Right cardiac atrium (tissue), 5 donors: ENCODE measurements around the gene HAUS1. TPM values are rescaled to one million over a fixed set of nuclear protein-coding genes. Genes with fewer than 3 reads are reported as not detected.

ENCODE experiments used
- ATAC-seq, 2 donors: fragments of 200-7000 bp; cut with Tn5 transposase; one replicate each; pipeline versions ENCODE4 v1.8.0 to v1.9.1; 2020; ENCODE audit warnings: moderate library complexity in 2 of 2, mild to moderate bottlenecking in 1 of 2
- DNase-seq, 3 donors: peaks; one replicate each; pipeline ENCODE4 v3.0.0-alpha.2; 2020
- H3K27ac ChIP-seq: one replicate; pipeline ENCODE4 v1.5.1; 2013; ENCODE audit warnings: mild to moderate bottlenecking, low read length, control low read depth, moderate library complexity
- H3K27me3 ChIP-seq: one replicate; pipeline ENCODE4 v1.6.1; 2013; ENCODE audit not compliant: control insufficient read depth, insufficient read depth
- H3K4me1 ChIP-seq: one replicate; pipeline ENCODE4 v1.6.1; 2013; ENCODE audit warnings: low read length; ENCODE audit not compliant: control insufficient read depth, insufficient read depth
- H3K4me3 ChIP-seq: one replicate; pipeline ENCODE4 v1.5.1; 2013; ENCODE audit warnings: low read length, control low read depth
- H3K9me3 ChIP-seq: one replicate; pipeline ENCODE4 v1.6.1; 2013; ENCODE audit warnings: low read length; ENCODE audit not compliant: control insufficient read depth
- WGBS: extraction: QIAGEN DNeasy Blood & Tissue Kit; methylation state at CpG from one replicate; pipeline ENCODE4 v1.1.7; 2013; 5-methylcytosine and 5-hydroxymethylcytosine counted together
- intact Hi-C, 4 donors: fragments of 100-400 bp; cut with DNase I; formaldehyde crosslinking; loops; one replicate each; pipeline versions ENCODE4 v1.11.0 to v1.14.0; 2022 to 2023
- polyA plus RNA-seq: library from polyadenylated mRNA; stranded (reverse); fragments of 200-250 nt; gene quantifications from one replicate; pipeline ENCODE4 v1.2.3, GENCODE V29; 2013
- total RNA-seq, 4 donors: library from RNA; stranded (reverse); fragmentation: NEBNext Ultra II Directional; extraction: Animal tissue kit (Norgen Biotek cat#: 25700); gene quantifications; one replicate each; pipeline ENCODE4 v1.2.1, GENCODE V29; 2021
- donor health status: healthy with polysubstance abuse.
- donor health status: DM: no; HTN: yes; CAD: no.
- donor health status: DM: no; HTN: no; CAD: no.
- donor health status: DM: no; HTN: yes; CAD: no; lungs with severe emphysema.
- donor health status: DM: yes; HTN: yes; CAD: no.

Gene HAUS1
- total and polyA plus RNA-seq, 5 donors: 8.8 to 15.0 (median 9.4) TPM

- Histone ChIP-seq H3K9me3 (no peaks in the 10 kb centered on the region), H3K4me1 (no peaks in the 10 kb centered on the region), H3K27ac (no peak overlapping the region), H3K27me3 (no peaks in the 10 kb centered on the region), H3K4me3 (no peak overlapping the region)
- DNase-seq: no peak
- 53% methylated on average over 9 of the region's 9 CpGs for WGBS
- intact Hi-C loops: loop anchor here in 1 of 4 donors (10.0 kb wide), 1 partner anchor 347 kb away; no protein-coding TSS in a partner anchor
- no peak for ATAC-seq
Observed at GRCh38 chr18:46167971-46168370, 63.8 kb downstream of the HAUS1 start.

GRCh38 chr18:46169464-46169941, 65.3 kb downstream of the HAUS1 start:
- Histone ChIP-seq H3K27ac (no peak overlapping the region), H3K27me3 (no peaks in the 10 kb centered on the region), H3K9me3 (no peaks in the 10 kb centered on the region), H3K4me1 (no peaks in the 10 kb centered on the region), H3K4me3 (no peak overlapping the region)
- ATAC-seq (no peak), DNase-seq (no peak)
- intact Hi-C loops: loop anchor here in 1 of 4 donors (10.0 kb wide), 1 partner anchor 345 kb away; no protein-coding TSS in a partner anchor
- 72% methylated on average over 6 of the region's 6 CpGs for WGBS

GRCh38 chr18:46171331-46171730, 67.1 kb downstream of the HAUS1 start:
- Histone ChIP-seq H3K27ac (no peak overlapping the region), H3K27me3 (no peaks in the 10 kb centered on the region), H3K4me3 (no peak overlapping the region), H3K4me1 (peaks cover 2% of the 10 kb centered on the region), H3K9me3 (no peaks in the 10 kb centered on the region)
- intact Hi-C loops: loop anchor here (5.0 to 10.0 kb wide), 5 partner anchors 41 to 486 kb away; partner anchors contain the start of gene LOXHD1 (in 2 of the 4)
- ATAC-seq (no peak), DNase-seq (no peak)
- WGBS: 85% methylated on average over 4 of the region's 4 CpGs

- under 1% methylated on average over 95 of the region's 95 CpGs for WGBS
- H3K27me3 ChIP-seq: no peaks in the 10 kb centered on the region
- peak overlapping the region; percentile 94 for H3K4me3 ChIP-seq
- peak overlapping the region; percentile 91 for H3K27ac ChIP-seq
- peak; percentile 98 for ATAC-seq
- intact Hi-C loops: loop anchor here (5.0 to 10.0 kb wide), 5 partner anchors 39 to 484 kb away; partner anchors contain the start of gene LOXHD1 (in 2 of the 4)
- peak; percentile 94 to 98 (median 98) for DNase-seq
- no peaks in the 10 kb centered on the region for H3K9me3 ChIP-seq
- H3K4me1 ChIP-seq: peaks cover 3% of the 10 kb centered on the region
Observed at GRCh38 chr18:46173393-46174341, 69.5 kb downstream of the HAUS1 start.

GRCh38 chr18:46174342-46175041, 70.3 kb downstream of the HAUS1 start:
- peak in 1 of 2 donors; percentile 33 for ATAC-seq
- H3K4me1 ChIP-seq: peaks cover 3% of the 10 kb centered on the region
- peak; percentile 28 to 66 (median 63) for DNase-seq
- no peaks in the 10 kb centered on the region for H3K9me3 ChIP-seq
- H3K27me3 ChIP-seq: no peaks in the 10 kb centered on the region
- intact Hi-C loops: loop anchor here (5.0 to 10.0 kb wide), 5 partner anchors 38 to 483 kb away; partner anchors contain the start of gene LOXHD1 (in 2 of the 4)
- under 1% methylated on average over 67 of the region's 67 CpGs for WGBS
- H3K4me3 ChIP-seq: peak overlapping the region; percentile 94
- peak overlapping the region; percentile 91 for H3K27ac ChIP-seq

- WGBS: 86% methylated on average over 3 of the region's 3 CpGs
- intact Hi-C loops: loop anchor here in 3 of 4 donors (10.0 kb wide), 3 partner anchors 89 to 339 kb away; no protein-coding TSS in a partner anchor
- peaks cover 3% of the 10 kb centered on the region for H3K4me1 ChIP-seq
- H3K9me3 ChIP-seq: no peaks in the 10 kb centered on the region
- ATAC-seq (no peak), DNase-seq (no peak)
- peak overlapping the region; percentile 2 for H3K4me3 ChIP-seq
- H3K27ac ChIP-seq: no peak overlapping the region
- no peaks in the 10 kb centered on the region for H3K27me3 ChIP-seq
Observed at GRCh38 chr18:46176001-46176400, 71.8 kb downstream of the HAUS1 start.

Other genes starting within 250 kb of the HAUS1 start
- gene EPG5, start 137.1 kb upstream of the HAUS1 start, total RNA-seq: 10 to 100 TPM; 19.5 to 22.0 (median 21.4) TPM
- gene EPG5, start 137.1 kb upstream of the HAUS1 start, polyA plus RNA-seq: 8.2 TPM
- 1 to 10 TPM; 2.0 to 4.0 (median 2.5) TPM for gene PSTPIP2, start 32.1 kb upstream of the HAUS1 start, total RNA-seq
- gene PSTPIP2, start 32.1 kb upstream of the HAUS1 start, polyA plus RNA-seq: 1.5 TPM
- gene ATP5F1A, start 6.1 kb upstream of the HAUS1 start, total RNA-seq: 1,000 to 10,000 TPM; 1,050 to 1,210 (median 1,148) TPM
- 1,401 TPM for gene ATP5F1A, start 6.1 kb upstream of the HAUS1 start, polyA plus RNA-seq